Smooth muscle cell of the umbilical artery (primary cell): ENCODE data around the gene ENSA. TPM values are rescaled to one million over a fixed set of nuclear protein-coding genes. Genes with fewer than 3 reads are reported as not detected.

ENCODE experiments used
- total RNA-seq: library from RNA; depleted of rRNA; stranded (reverse); fragments of >200 nt; gene quantifications from 2 replicates; pipeline ENCODE4 v1.2.3, GENCODE V29; 2014

Gene ENSA, protein sequence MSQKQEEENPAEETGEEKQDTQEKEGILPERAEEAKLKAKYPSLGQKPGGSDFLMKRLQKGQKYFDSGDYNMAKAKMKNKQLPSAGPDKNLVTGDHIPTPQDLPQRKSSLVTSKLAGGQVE
- total RNA-seq, result 56.4 and 83.6 TPM in 2 replicates

DNA sequence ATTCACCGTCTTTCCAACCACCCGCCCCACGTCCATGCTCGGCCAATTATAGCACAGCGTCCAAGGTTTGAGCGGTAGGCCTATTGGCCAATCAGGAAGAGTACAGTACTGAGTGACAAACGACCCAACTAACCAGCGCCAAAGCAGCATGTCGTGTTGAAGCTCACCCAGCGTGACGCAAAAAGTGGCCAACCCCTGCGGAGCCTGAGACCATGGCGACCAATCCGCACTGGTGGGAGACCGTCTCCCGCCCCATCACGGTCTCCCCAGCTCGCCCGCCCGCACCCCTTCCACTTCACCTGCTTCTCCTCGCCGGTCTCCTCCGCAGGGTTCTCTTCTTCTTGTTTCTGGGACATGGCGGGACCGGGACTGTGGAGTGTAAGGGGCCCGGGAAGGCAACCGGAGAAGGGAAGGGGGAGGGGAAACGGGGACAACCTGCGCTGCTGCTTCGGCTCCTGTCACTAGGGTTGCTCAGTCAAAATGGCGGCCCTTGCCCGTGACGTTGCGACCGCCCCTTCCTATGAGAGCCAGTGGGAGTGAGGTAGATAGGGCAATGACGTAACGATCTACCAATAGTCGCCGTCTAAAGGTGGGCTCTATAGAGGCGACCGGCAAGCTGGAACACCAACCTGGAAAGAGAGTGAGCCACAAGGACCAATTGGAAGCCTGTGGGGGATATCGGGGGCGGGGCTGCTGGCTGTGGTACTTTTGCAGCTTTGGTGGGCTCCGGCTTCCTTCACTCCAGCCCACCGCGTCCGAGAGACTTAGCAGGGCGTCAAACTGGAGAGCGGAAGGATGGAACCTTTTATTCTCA lies at the start of gene ENSA:
Gene ENSA, minus strand, starts transcription at position 498 of the 814 bp plus-strand sequence. Its CDS starts 142 bp downstream, at position 356.

DNA sequence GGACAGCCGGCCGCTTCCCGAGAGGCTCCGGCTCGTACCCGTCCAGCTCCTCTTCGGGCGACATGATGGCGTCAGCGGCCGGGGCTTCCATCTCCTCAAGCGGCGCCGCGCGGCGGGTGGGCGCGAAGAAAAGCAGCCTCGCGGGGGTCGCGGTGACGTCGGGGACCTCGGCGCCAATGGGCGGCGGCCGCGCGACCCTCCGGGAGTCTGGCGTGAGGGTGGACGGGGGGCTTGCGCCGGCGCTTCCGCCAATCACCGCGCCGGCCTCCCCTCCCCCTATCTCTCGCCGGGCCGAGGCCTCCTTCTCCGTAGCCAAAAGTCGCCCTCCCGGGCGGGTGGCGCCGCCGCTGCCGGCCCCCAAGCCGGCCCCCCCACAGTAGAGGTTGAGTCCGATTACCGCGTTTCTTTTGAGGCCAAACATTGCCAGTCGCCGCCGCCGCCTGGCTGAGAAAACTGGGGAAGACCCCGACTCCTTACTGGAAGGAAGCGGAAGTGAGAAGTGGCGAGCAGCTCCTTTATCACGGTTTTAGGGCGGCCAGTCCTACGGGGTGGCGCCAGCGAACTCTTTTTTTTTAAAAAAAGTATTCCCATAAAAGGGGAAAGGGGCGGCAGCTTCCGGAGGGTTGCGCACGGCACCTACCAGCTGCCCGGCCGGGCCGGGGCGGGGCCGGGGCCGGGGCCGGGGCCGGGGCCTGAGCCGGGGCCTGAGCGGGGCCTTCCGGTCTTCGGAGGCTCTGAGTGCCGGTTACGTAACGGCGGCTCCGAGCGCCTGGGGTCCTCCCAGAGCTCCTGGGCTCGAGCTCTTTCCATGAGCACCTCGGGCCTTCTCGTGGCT lies 50.1 kb downstream of the ENSA start, which contains the start of gene MCL1:
Gene MCL1, minus strand, starts transcription at position 501 of the 835 bp plus-strand sequence. Its CDS starts 80 bp downstream, at position 421.

Other genes with a start within 250 kb of the ENSA start
- 11.6 and 16.7 TPM in 2 replicates for gene TARS2, start 142.2 kb downstream of the ENSA start, total RNA-seq
- gene ECM1, start 121.5 kb downstream of the ENSA start, total RNA-seq, result 5.3 and 15.8 TPM in 2 replicates
- not detected in 2 replicates for gene FALEC, start 113.9 kb downstream of the ENSA start, total RNA-seq
- 2.7 and 3.3 TPM in 2 replicates for gene ADAMTSL4, start 80.2 kb downstream of the ENSA start, total RNA-seq
- gene MCL1, start 50.0 kb downstream of the ENSA start, total RNA-seq, result 157 and 183 TPM in 2 replicates
- 10.4 and 13.2 TPM in 2 replicates for gene GOLPH3L, start 67.5 kb upstream of the ENSA start, total RNA-seq
- 0.59 TPM in 1 of 2 replicates, not detected in the other for gene HORMAD1, start 91.3 kb upstream of the ENSA start, total RNA-seq
- gene CTSS, start 136.2 kb upstream of the ENSA start, total RNA-seq, result 2.2 and 4.2 TPM in 2 replicates
- gene CTSK, start 178.6 kb upstream of the ENSA start, total RNA-seq, result 3.9 and 5.0 TPM in 2 replicates
- gene ARNT, start 247.0 kb upstream of the ENSA start, total RNA-seq, result 38.9 and 48.9 TPM in 2 replicates